Measurements from ENCODE around the gene ZNF423. TPM values are rescaled to one million over a fixed set of nuclear protein-coding genes. Genes with fewer than 3 reads are reported as not detected.

ZNF423 gene
- total RNA-seq, 1 donor from 2014 or later, result 3.9 TPM

DNA sequence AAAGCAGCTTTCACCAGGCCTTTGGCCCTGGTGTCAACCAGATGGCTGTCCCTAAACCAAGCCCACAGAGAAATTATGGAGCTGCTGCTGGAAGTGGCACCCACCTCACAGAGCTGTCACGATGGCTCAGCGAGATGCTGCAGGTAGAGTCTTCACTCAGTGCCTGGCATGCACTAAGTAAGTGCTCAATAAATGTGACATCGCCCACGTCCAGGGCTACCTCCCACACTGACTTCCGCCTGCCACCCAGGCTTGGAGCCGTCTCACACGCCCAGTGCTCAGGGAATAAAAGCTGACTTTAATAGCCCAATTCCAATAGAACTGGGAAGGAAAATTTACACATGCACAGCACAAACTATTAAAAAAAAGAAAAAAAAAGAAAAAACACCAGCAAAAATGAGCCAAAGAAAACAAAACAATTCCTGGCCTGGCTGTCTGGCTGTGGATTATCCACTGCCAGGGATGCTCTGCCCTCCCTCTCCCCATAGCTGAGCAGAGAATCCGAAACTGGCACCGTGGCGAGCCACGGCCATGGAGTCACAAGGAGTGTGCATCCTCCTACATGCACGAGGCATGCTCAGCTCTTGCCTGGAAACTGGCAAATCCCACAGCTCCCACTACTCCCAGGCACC lies 68.9 kb downstream of the ZNF423 start:
- peak; percentile 17 to 31 for DNase-seq (ENCODE audit: low read depth in 2 of 2)

DNA sequence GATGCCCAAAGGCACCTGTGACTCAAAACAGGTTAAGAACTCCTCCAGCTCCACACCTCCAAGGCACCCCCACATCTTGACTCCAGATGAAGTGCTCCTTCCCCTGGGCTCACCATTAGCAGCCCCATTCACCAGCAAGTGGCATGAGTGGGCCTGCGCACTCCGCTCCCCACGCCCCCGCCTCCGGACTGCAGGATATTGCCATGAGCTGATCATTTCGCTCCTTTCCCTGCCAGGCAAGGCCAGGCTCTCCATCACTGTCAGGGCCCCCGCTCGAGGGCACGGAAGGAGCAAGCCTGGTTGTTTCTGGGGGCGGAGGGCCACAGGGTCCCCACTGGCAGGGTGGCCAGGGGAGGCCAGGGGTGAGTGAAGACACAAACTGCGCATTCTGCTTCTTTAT lies 69.9 kb downstream of the ZNF423 start:
- no peak for DNase-seq (ENCODE audit: low read depth in 2 of 2)

DNA sequence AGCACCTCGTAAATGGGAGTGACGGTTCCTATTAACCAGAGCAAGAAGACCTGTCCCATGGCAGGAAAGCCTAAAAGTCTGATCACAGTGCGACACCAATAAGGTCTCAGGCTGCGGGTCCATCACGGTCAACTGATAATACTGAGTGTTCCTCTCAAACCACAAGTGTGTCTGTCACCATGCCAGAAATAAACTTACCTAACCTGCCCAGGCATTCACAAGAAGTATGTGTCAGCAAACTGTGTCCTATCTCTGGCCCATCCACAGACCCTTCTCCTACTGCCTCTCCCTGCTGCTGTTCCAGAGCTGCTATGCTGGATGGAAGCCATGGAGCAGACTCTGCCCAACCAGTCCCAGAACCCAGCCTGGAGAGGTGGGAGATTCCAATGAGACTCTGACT lies 73.5 kb downstream of the ZNF423 start:
- no peak for DNase-seq (ENCODE audit: low read depth in 2 of 2)

DNA sequence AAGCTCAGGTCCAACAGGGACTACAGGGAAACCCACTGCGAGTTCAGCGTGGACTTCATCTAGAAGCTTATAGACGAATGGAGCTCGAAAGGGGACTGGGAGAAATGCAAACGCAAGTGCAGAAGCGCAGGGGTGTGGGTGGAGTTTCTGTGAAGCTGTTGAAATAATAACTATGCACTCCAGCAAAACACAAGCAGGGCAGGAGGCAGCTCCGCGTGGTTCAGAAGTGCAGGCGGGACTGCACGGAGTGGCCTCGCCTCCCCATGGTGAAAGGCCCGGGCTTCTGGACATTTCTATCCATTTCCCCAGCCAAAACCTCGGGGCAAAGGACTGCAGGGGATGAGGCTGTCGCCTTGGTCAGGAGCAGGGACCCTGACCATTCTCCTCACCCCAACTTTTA lies 74.5 kb downstream of the ZNF423 start:
- no peak for DNase-seq (ENCODE audit: low read depth in 2 of 2)

DNA sequence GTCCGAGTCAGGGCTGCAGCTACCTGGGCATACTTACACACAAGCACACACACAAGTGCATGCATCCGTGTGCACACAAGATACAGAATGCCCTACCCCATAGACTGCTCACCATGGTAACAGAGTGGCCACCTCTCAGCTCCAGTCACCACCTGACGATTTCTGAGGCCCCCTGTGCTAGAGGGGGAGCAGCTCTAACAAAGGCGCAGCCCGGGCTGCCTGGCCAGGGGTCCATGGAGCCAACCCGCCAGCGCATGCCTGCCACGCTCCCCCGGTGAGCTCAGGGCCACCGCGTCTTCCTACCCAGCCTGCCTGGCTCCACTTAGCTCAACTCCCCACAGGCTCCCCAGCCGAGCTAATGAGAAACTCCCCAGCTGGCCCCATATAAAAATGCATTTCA lies 75.5 kb downstream of the ZNF423 start:
- no peak for DNase-seq (ENCODE audit: low read depth in 2 of 2)

DNA sequence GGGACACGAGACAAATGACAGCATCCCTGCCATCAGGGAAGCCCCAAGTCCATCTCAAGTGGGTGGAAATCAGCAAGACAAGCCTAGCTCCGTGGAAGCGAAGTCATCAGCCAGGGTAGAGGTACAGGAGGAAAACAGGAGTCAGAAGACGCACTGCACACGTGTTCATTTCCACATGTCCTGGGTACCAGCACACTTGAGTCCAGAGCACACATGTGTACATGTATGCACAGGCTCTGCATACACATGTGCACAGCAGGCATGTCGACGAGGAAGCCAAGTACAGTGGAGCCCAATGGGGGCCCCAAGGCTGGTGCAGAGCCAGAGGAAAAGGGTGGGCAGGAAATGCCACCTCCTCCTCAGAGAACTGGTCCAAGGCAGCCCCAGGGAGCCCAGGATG lies 75.9 kb downstream of the ZNF423 start:
- DNase-seq (ENCODE audit: low read depth in 2 of 2), result no peak

DNA sequence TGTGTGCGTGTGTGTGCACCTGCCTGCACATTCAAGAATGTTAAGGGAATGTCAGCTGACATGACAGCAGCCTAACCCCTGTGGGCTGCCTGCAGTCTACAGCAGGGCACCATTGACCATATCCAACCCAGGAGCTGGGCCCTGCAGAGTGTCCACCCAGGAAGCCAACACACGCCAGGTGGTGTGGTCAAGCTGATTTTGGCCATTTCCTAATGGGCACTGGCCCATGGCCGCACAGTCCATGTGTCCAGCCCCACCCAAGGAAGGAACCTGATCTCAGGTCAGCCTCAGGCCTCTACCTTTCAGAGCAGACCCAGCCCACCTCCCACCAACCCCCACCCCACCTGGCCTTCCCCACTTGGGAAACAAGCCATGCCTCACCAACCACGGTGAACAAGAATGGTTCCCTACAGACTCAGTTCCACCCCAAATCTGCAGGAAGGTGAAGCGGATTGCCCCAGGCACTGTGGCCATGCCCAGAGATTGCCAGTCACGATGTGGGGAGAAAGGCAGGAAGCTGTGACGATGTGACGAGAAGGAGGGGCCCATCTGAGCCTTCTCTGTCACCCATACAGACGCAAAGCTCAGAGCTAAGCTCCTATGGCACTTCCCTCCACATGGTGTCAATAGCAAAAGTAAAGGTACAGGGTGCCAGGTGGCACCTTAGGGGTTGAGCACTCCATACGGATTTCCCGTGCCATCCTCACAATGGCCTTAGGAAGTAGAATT lies 77.5 kb downstream of the ZNF423 start:
- DNase-seq (ENCODE audit: low read depth in 2 of 2), result no peak

DNA sequence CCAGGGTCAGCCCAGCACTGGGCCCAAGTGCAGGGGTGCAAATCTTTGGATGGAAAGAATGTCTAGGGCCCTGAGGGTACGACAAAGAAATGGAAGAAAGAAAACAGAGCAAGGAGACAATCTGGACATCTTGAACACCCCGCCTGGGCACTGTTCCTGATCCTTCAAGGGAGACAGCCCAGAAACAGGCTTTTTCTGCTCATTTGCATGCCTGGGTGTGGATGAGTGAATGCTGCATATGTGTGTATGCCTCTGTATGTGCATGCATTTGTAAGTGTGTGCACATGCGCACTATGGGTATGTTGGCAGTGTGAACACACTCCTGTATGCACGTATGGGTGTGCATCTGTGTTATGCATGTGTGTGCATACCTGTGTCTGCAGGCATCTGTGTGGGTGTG lies 79.2 kb downstream of the ZNF423 start:
- no peak for DNase-seq (ENCODE audit: low read depth in 2 of 2)

DNA sequence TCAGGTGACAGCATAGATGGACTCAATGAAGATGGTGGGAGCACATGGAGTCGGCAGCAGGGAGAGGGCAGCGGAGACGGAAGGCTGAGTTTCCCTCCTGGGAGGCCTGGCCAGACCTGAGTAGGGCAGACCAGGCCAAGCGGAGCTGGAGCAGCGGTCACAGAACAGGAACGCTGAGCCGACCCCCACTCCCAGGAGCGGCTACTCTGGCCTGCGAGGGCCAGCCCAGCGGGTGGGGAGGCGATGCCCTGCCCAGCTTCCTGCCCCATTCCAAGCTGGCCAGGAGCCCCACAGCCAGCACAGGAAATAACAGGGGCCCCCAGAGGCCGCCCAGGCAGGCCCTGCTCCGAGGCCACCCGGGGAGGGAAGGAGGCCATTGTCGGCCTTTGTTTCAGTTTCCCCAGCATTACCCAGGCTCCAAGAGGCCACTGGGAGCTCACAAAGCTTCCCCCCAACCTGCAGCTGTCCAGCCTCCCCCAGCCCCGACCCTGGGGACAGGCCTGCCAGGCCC lies 79.8 kb downstream of the ZNF423 start:
- peak; percentile 45 to 60 for DNase-seq (ENCODE audit: low read depth in 2 of 2)

DNA sequence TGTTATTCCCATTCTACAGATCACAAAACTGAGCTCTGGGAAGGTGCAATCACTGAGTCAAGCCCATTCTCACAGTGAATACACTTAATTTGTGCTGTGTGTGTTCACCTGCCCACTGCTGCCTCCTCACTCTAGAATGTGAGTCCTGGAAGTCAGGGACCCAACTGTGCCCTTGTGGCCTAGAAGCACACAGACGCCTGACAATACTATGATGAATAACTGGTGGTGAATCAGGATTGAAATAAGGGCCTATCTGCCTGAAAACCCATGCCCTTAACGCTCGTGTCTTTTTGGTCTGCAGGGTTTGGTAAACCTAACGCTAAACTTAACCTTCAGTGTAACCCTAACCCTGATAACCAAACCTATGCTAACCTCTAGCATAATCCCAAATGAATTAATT lies 80.3 kb downstream of the ZNF423 start:
- DNase-seq (ENCODE audit: low read depth in 2 of 2), result no peak

DNA sequence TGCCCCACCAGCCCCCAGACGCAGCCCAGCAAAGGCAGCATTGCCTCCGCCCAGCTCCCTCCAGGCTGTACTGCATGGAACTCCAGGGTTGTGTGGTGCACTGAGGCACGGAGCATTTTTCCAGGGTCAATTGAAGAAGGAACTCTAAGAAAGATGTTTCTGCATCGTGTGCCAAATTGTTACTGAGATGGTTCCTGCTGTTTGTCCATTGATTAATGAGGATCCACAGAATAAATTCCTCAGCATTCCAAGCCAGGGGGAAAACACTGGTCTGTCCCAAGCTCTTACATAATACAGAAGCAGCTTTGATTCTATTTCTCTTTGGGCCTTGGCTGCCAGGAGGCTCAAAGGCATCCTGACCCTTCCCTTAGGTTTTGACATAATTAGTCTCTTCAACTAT lies 80.9 kb downstream of the ZNF423 start:
- DNase-seq (ENCODE audit: low read depth in 2 of 2), result no peak

DNA sequence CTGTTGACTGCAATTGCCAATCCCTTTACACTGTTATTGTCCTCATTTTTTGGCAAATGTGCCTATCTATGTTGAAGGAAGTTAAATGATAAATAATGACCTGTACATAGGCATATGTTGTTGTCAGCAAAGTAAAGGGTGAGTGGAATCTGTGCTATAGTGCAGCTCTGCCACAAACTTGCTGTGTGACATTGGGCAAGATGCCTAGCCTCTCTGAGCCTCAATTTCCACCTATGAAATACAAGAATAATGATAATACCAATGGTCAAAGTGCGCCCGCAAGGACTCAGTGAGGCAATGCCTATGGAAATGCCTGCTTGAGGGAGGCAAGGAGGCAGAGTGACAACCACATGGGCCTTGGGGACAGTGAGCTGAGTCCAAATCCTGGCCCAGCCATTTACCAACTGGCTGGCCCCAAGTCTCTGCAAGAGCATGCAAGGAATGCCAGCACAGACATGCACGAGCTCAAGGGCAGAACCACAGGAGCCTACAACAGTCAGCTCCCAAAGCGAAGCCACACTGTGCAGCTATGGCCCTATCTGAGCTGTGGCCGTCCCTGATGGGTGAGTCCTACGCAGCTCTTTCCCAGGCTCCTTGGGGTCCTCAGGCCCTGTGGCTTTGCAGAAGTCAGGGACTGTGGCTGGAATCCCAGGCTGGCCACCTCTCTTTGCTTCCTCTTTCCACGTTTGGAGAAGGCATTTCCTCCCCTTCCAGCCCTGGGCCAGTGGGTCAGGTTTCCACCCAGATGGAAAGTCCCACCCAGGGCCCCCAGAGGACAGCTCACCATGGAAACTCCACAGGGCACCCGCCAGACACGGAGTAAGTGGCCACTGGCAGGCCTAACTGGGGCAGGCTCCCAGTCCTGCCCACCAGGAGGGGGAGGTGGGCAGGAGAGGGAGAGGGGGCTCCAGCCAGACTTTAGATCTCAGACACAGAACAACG lies 82.1 kb downstream of the ZNF423 start:
- peak; percentile 48 to 71 for DNase-seq (ENCODE audit: low read depth in 2 of 2)

DNA sequence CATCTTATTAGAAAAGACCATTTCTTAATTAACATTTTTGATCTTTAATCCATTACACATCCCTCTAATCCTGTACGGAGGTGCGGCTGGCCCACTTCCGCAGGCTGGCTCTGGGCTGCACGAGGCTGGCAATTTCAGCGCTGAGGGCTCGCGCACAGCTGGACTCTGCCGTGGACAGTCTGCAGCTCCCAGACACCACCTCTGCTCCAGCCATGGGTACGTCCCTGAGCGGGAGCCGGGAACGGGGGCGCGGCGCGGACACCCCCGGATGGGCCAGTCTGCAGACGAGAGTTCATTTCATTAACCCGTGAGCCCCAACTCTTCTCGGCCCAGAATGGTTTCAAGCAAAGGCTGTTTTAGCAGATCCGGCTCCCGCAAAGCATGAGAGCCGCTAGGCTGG lies 87.9 kb downstream of the ZNF423 start:
- DNase-seq (ENCODE audit: low read depth in 2 of 2), result no peak

DNA sequence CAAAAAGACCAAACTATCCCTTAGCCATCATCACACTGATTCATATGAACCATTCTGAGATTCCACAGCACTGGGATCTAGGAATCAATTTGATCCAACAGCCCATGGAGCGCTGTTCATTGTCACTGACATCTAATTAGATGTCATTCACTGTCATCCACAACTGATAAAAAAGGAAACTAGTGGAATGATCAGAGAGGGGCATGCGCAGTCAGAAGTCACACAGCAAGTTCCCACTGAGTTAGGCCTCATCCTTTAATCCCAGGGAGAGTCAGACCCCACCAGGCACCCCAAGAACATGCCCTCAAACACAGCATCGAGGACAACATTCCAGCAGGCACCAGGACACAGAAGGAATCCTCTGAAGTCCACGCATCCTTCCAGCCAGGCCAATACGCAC lies 88.5 kb downstream of the ZNF423 start:
- no peak for DNase-seq (ENCODE audit: low read depth in 2 of 2)

DNA sequence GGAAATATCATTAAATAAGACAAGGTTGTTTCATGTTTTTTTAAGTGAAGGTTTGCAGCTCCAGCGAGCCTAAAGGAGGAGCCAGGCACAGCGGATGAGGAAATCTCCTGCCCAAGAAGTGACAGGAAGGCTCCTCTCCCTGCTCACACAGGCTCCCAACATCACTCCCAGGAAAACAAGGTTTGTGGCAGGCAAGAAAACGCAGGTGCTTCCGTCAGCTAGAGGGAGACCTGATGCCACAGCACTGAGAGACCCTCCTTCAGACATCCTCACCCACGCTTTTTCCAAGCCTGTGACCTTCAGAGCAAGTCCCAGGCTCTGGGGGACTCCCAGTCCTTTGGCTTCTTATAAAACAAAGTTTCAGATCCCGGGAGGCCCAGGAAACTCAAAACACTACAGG lies 89.7 kb downstream of the ZNF423 start:
- DNase-seq (ENCODE audit: low read depth in 2 of 2), result no peak

DNA sequence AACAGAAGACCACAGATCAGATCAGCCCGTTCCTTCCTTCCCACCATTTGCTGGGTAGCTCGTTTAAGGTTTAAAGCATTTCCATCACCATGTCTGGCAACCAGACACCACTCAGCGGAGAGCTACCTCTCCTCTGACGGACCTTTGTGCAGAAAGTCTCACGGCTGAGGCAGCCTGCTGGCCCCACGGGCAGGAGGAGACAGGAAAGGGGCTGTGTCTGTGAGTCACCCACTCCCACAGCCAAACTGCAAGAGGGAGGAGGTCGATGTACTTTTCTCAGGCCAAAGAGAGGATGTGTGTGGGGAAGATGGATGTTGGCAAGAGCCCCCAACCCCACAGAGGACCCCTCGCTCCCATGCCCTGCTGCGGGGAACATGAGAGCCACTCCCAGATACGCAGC lies 92.1 kb downstream of the ZNF423 start:
- DNase-seq (ENCODE audit: low read depth in 2 of 2), result peak in 1 of 2 donors; percentile 35

DNA sequence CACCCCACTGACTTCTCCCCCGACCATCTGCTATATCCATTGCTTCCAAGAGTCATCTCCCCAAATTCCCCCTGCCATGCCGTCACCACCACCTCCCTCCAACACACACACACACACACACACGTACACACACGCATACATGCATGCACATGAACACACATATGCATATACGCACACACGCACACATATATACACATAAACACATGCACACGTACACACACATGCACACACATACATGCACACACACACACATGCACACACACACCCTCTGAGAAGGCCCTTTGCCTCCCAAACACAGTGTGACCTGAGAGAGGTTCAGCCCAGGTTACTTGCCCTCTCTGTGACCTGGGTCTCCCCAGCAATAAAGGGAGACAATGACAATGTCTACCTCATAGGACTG lies 95.1 kb downstream of the ZNF423 start:
- no peak for DNase-seq (ENCODE audit: low read depth in 2 of 2)

DNA sequence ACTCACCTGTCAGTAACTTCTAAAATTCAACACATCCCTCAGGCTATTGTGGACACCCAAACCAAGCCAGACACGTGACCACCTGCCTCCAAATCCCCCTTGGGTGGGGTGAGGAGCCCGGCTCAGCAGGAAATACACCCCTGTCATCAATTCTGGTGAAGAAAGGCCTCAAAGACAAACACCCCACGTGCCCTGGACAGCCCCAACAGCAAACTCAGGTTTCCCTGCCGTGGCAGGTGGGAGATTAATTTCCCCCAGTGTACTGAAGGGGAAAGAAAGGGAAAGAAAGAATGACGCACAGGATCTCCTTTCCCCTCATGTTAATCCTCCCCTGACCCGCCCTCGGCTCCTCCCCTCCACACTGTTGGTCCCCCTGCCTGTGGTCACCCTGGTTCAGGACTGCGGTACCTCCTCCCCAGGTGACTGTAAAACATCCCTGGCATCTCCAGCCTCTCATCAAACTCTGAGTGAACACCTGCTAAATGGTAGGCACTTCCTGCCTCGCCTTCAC lies 98.3 kb downstream of the ZNF423 start:
- DNase-seq (ENCODE audit: low read depth in 2 of 2), result no peak

DNA sequence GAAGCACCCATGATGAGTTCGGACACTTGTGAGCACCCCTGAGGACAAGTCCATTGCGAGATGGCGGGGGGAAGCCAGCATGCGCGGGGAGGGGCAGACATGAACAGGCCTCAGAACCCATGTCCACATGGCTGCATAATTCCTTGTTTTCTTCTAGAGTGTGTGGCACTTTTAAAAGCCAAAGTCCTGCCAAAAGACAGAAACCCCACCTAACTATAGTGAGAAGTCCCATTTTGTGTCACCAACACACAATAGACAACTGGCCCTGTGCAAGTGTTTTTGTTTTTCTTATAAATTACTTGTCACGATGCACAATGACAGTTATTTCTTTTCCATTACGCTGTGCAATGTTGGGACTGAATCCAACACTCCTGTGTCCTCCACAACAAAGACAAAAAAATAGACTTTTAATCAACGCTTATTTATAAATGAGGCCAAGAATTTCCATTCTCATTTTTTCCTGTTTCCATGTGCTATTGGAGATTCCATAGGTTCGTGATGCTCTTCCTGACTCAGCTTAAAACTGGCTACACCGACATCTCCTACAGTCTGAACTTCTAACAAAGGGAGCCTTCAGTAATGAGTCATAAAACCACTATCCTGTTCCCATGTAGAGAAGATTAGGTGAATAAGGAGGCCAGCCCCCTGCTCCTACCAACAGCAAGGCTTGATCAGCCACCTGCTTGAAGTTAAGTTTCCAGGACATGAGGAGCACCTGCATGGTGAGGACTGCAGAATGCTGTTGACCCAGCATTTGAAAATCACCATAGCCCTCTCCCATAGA lies 98.9 kb downstream of the ZNF423 start:
- peak; percentile 18 to 89 for DNase-seq (ENCODE audit: low read depth in 2 of 2)

DNA sequence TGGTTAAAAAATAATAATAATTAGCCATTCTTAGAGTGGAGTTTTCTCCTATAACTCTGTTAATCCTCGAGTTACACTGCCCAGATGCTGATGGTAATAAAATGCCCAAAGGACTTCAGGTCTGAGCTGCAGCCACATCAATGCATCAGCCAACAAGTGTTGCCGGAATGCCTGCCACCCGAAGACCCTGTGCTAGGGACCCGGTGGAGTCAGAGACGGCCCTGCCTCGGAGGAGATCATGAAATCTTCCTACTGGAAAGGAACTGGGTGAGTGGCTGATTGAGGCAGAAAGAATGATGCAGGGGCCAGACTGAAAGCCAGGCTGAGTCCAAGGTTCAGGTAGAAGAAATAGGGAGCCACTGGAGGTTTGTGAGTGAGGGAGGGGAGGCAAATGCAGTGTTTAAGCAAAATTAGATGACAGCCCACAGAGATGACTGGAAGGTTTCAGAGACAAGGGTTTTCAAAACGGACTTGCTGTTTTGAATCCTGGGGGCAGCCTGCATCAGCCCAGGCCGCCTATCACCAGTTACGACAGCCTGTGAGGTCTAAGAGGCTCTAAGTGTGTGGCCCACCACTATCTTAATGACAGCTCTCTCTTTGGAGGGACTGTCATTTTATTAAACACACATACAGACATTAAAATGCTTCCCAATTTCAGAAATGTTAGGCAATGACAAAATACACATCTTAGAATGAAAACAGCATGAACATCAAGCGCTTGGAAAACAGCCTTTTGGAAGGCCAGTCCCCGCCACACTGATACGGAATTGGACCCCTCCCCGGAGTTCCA lies 100.0 kb downstream of the ZNF423 start:
- no peak for DNase-seq (ENCODE audit: low read depth in 2 of 2)
